CD4-positive, alpha-beta T cell treated with Interleukin-6 for 4 hours (primary cell): ENCODE measurements around the gene L3MBTL2.

Experiments
- DNase-seq: peaks from one replicate; pipeline ENCODE4 v3.0.0-alpha.2; 2020; ENCODE audit warnings: mixed read lengths

The L3MBTL2 gene

DNA sequence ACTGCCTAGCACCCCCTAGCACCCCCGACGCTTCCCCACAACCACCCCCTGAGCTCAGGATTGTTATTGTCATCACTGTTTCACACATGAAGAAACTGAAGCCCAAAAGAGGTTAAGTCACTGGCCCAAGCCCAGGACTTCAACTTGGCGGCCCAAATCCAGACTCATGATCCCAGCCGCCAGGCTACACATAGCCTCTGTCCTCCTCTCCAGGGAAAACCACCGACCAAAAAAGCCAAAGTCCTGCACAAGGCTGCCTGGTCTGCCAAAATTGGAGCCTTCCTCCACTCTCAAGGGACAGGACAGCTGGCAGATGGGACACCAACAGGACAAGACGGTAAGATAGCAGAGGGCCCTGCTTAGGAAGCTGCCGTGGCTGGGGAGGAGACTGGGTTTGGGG is 10.8 kb downstream of the L3MBTL2 start:
- no peak for DNase-seq

DNA sequence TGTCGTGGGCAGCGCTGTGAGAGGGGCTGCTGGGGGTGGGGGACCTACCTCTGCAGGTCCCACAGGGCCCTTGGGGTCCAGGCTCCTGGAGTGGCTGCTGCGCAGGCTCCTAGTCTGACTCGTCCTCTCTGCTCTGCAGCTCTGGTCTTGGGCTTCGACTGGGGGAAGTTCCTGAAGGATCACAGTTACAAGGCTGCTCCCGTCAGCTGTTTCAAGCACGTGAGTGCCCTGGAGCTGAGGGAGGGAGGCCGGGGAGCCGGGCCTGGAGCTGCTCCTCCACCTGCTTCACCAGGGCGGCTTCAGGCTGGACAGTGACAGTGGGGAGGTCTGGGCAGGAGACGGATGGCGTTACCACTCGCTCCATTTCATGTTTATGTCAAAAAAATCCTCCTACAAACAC is 11.9 kb downstream of the L3MBTL2 start:
- DNase-seq: no peak

DNA sequence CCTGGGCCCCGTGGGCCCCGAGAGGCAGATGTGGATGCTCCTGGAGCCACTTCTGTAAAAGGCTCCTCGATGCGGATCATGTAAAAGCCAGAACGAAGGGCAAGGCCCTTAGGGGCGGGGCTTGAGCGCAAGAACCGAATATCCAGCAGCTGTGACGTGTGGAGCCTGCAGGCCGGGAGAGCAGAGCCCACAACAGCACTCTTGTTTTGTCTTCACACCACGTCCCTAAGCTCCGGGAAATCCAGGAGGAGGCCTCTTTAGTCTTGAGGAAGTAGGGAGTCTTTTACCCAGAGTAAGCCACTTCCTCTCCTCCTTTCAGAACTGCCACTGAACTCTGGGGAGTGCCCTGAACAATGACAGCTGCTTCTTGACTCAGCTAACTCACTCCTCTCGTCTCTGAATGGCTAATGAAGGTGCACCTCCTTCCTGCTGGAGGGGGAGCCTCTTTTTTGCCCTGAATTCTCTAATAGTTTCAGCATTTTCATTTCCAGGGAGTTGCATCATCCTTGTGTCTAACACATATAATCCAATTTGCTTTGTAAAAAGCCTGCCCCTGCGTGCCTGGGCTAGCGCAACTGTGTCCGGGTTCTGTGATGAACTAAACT is 12.5 kb downstream of the L3MBTL2 start:
- DNase-seq: peak; percentile 42

DNA sequence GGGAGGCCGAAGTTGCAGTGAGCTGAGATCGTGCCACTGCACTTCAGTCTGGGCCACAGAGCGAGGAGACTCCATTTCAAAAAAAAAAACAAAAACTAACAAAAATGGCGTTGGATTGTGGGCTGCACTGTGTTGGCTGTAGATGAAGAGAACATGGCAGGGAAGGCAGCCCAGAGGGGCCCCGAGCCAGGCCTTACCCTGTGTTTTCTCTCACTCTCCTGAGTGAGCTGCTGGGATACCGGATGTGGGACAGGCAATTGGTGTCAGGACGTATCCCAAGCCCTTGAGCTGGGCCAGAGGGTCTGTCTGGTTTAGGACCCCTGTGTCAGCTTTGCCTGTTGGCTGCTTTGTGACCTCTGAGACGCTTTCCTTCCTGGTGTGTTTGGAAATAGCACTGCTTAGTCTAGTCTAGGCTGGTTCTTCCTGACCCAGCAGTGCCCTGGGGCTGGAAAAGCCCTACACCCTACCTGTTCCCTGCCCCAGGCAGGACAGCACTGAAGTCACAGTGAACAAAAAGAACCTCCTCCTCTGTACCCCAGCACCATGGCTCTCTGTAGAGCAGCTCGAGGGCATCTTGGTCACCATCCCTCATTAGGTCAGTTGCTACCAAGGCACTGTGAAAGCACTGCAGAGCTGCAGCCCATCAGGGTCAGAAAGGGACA is 17.9 kb downstream of the L3MBTL2 start:
- no peak for DNase-seq

DNA sequence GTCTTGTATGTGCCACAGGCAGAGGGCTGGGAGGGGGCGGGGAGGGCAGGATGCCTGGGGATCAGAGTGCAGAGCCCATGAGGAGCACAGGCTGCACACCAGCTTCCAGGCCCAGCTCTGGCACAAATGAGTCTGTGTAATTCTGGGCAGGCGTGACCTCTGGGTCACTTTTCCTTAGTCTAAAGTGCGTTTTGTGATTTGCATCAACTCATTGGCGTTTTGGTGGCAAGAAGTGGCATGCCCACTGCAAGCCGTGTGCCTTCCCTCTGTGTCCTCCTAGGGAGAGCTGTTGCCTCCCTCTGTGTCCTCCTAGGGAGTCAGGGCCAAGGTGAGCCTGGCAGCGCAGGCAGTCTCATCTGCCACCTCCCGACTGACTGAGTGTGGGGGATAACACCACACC is 18.4 kb downstream of the L3MBTL2 start:
- no peak for DNase-seq

DNA sequence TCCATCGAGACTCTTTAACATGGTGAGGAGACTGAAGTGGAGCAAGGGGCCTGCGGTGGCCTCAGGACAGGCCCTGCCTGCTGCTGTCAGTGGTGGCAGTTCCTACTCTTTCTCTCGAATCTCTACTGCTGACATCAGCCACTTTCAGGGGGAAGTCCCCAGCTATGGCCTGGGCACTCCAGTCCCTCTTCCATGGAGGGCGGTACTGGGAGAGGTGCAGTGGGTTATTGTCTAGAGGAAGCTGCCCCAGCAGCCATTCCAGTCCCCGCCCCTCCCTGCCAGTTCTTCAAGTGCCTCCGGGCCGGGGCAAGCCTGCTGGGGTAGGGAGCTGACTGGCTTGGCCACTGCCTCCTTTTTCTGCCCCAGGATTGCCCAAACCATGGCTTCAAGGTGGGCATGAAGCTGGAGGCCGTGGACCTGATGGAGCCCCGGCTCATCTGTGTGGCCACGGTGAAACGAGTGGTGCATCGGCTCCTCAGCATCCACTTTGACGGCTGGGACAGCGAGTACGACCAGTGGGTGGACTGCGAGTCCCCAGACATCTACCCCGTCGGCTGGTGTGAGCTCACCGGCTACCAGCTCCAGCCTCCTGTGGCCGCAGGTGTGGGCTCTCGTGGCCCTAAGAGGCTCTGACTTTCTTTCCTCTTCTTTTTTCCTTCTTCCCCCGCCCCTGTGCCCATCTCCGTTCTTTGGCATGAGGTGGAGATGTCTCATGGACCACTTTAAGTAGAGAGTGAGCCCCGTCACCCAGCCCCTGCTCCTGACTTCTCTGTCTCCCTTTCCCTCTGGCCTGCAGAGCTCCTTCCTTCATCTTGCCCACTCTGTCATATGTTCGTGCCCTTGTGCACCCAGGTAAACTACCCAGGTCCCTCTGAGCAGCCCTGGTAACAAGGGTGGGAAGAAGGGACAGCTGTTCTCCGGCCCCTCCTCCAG is 21.9 kb downstream of the L3MBTL2 start:
- DNase-seq: no peak

DNA sequence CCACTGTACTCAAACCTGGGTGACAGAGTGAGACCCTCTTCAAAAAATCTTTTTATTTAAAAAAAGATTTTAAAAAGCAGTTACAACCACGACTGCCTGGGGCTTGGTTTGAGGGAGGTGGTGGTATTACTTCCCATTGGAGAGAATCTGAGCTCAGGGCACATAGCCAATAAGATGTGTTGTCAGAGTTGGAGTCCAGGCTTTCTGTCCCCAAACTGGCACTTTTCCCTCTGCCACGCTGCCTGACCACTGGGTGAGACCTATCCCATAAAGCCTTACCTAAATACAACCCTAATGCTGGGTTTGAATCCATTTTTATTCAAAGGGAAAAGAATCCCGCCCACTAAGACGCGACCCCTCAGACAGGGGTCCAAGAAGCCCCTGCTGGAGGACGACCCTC is 24.1 kb downstream of the L3MBTL2 start:
- DNase-seq: no peak

DNA sequence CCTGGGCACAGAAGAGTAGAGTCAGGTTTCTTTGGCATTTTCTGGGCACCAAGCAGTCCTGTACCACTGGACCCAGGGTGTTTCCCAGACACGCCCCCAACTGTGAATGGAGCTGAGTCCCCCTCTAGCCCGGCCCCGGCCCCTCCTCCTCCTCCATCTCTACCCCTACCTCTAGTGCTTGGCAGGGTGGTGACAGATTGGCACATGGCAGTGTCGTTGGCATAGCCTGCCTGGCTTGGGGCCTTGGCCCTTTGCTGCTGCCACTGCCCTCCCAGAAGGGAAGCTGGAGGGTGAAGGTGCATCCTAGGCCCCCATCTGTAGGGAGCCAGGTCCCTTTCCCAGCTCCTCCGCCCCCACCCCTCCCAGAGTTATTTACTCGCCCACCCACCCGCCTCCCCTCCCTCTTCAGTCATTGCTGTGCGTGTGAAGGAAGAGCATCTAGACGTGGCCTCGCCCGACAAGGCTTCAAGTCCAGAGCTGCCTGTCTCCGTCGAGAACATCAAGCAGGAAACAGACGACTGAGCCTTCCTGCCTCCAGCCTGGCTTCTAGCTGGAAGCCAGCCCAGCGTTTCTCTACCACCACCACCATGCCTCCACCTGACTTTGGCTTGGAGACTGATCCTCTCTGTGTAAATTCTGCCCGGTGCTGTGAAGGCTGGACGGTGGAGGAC is 24.8 kb downstream of the L3MBTL2 start:
- DNase-seq: no peak

DNA sequence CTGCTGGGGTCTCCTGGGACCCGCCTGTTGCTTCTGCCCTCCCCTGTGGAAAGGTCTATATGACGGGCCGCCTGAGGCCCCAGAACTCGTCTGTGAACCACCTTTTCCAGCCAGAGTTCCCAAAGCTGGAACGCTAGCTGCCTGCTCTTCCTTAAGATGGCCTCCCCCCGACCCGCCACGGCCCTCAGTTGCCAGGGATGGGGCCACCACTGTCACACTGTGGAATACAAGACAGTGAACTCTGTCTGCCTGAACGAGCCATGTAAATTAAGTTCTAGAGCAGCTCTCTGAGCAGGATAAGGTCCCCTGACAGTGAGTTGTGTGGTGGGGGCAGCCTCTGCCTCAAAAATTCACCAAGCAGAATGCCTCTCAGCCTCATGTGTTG is 25.3 kb downstream of the L3MBTL2 start:
- no peak for DNase-seq

DNA sequence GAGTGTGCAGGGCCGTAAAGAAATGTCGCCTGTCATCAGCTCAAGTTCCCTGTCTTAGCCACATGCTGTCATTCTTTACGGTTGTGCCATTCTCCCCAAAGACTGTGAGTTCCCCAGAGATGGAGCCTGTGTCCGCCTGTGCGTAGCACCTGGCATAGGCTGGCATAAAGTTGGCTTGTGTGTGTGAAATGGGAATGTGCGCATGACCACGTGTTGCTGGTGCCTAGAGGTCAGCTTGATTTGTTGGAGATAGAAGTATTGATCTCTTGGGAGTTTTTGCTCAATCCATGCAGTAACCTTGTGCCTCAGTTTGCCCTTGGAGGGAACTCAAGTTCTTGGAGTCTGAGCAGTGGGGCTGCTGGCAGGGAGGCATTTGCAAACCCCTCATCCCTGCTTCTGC is 26.3 kb downstream of the L3MBTL2 start:
- DNase-seq: no peak

DNA sequence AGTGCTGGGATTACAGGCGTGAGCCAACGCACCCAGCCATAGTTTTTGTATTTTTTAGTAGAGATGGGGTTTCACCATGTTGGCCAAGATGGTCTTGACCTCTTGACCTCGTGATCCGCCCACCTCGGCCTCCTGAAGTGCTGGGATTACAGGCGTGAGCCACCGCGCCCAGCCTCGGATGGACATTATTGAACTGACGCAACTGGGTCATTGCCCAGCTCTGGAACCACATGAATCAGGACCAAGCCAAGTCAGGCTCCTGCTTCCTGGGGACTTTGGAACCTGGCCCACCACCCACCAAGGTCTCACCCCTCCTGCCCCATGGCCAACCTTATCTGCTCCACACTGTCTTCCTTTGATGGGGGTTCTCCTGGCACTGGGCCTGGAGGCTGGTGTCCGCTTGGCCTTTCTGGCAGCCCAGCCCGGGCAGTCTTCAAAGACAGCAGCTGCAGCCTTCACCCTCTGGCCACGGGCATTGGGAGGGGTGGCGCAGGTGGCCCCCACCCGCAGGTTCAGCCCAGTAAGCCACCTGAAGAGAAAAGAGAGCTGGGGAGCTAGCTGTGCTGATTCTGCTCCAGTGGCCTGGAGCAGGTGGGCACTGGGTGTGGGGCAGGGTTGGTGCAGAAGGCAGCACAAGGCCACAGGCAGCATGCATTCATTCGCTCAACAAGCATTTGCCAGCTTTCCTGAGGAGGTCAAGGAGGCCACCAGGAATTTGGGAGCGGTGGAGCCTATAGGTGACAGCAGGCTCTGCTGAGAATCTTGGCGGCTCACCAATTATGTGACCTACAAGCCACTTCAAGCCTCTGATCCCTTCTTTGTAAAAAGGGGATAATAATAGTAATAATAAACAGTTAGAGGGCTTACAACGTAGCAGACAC is 29.9 kb downstream of the L3MBTL2 start:
- no peak for DNase-seq

DNA sequence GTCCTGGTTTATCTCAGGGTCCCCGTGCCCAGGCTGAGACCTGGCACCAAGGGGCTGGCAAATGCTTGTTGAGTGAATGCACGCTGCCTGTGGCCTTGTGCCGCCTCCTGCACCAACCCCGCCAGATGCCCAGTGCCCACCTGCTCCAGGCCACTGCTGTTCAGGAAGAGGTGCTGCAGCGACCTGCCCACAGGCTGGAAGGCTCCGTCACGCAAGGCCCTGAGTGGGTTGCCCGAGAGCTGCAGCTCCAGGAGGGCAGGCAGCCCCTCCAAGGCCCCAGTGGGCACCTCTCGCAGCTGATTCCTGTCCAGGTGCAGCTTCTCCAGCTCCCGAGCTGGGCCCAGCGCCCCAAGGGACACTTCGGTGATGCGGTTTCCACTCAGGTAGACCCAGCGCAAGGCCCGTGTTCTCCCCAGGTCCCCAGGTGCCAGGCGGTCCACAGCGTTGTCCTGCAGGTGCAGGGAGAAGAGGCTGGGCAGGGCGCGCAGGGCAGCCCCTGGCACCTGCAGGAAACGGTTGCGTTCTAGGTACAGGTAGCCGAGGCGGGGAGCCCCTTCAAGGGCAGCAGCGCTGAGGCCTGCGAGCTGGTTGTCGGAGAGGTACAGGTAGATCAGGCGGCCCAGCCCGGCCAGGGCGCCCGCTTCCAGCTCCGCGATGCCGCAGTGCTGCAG is 32.1 kb downstream of the L3MBTL2 start:
- DNase-seq: no peak

DNA sequence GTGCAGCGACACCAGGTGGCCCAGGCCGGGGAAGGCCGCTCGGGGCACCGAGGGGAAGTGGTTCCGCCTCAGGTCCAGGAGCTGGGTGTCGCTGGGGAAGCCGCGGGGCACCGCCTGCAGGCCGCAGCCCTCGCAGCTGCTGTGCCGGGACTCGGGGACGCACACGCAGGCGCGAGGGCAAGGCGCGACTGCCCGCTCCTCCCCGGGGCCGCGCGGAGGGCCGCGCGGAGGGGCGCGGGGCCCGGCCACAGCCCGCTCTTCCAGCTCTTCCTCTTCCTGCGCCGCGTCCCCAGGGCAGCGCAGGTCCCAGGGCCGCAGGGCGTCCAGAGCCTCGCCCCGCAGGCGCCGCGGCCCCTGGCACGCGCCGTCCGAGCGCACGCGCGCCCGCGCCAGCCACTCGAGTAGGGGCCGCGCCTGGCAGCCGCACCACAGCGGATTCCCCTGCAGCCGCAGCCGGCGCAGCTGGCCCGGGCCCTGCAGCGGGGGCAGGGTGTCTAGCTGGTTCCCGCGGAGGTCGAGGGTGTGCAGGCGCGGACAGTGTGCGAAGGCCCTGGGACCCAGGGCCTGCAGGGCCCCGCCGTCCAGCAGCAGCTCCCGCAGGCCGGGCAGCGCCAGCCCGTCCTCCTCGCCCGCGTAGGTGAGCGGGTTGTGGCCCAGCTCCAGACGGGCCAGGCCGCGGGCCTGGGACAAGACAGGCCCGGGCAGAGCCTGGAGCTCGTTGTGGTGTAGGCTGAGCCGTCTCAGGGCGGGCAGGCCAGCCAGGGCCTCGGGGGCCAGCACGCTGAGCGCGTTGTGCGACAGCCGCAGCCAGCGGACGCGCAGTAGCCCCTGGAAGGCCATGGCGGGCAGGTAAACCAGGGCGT is 32.8 kb downstream of the L3MBTL2 start:
- DNase-seq: peak; percentile 87

DNA sequence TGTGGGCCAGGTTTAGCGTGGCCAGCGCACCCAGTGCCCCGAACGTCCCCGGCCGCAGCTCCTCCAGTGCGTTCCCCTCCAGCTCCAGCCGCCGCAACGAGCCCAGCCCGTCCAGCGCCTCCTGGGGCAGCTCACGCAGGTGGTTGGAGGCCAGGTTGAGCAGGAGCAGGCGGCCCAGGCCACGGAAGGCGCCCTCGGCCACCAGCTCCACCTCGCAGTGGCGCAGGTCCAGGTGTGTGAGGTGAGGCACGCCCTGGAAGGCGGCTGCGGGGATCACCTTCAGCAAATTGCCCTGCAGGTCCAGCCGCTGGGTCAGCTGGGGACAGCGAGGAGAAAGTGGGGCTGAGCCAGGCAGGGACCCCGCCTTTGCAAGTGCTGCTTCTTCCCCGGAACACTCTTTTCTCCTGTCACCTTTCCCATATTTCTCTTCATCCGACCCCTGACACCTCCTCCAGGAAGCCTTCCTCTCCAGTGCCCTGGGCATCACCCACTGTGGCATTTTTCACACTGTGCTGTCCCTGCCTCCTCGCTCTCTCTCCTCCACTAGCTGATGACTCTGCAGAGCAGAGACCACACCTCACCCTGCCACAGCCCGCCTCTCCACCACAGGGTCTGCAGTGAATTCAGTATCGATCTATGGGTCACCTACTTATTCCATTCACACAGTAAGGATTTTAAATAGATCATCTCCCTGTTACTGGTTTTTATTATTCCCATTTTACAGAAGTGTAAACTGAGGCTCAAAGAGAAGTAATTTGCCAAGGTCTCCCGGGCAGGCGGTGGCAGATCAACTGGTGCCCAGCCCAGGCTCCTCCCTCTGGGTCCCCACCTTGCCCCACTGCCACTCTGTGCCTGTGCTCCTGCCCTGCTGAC is 33.7 kb downstream of the L3MBTL2 start:
- no peak for DNase-seq

DNA sequence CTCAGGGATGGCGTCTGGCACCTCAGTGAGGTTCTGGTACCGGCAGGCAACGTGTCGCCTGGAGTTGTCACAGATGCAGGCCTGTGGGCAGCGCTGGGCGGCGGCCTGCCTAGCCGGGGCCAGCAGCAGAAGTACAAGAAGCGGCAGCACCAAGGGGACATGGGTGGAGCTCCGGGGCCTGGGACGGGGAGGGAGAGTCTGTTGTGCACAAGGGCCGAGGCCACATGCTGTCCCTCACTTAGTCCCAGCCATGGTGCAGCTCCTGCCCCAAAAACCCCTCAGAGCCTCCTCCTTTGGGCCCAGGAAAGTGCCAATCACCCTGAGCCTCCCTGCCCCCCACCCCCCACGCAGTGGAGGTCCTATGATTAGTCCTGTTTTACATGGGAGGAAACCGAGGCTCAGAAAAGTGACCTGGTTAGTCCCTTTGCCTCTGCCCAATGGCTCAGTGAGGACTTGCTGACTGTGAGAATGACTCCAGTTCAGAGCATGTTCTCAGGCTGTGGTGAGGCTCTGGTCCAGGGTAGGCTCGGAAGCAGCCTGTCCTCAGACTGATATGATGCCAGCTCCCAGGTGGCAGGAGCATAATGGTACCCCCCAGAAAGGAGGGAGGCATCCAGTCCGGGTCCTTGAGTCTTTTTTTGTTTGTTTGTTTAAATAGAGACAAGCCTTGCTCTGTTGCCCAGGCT is 34.5 kb downstream of the L3MBTL2 start:
- no peak for DNase-seq

DNA sequence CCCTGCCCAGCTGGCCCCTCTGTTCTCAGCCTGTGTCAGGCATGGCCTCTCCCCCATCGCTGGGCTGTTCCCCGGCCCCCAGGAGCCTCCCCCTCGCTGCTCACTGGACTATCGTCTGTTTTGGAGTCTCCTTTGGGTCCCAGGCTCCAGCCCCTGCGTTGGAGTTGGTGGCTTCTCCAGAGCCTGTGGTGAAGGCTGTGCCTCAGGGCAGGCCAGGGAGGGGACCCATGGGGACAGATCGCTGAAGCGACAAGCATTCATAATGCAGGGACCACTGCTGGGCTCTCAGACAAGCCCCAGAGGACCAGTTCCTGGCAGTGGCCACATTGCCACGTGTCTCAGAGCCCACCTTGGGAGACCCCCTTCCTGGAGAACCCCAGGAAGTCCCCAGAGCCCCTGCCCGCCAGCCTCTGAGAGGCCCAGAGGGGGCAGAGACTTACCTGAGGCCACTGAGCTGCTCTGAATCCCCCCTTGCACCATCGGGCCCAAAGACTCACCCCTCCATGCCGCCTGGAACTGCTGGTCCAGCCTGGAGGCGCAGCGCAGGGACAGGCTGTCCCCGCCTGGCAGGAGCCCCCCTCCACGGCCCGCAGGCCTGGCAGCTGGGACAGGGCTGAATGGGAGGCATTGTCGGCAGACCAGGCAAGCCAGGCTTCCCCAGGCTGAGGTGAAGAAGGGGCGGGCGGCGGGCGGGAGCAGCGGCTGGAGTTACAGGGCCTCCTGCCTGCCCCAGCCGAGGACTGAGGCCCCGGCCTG is 35.4 kb downstream of the L3MBTL2 start, which contains the start of gene CHADL:
Gene CHADL (minus strand): TSS at position 555 of the 756 bp plus-strand sequence. CDS start 50 bp downstream, at position 505.
- DNase-seq: no peak

DNA sequence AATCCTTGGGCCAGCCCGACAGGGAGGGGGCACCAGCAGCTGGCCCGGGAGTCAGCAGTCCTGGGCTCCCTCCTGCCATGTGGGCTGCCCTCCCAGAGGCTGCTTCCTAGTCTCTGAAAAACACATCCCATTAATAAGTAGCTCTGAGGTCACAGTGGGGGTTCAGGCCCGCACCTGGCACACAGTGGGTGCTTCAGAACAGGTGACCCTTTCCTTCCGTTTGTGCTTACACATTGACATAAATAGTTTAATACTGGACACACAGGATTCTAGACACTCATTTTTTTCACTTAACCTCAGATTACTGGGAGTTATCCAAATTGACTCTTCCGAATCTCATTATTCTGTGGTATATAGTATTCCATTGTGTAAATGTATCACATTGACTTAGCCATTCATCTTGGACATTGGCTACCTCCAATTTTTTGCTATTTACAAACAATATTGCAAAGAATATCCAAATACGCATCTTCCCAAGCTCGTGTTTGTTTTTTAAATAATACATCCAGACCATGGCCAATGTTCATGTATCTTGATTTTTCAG is 36.1 kb downstream of the L3MBTL2 start:
- DNase-seq: no peak
